Hindlimb muscle (tissue), 1 donor: ENCODE results near the gene ZBTB7C. TPM values are rescaled to one million over a fixed set of nuclear protein-coding genes. Genes with fewer than 3 reads are reported as not detected.
"Not testable (repeated sequence)": the region's sequence is repeated elsewhere in the genome, so short reads cannot be mapped to it uniquely, and the experiment has no call there.

Experiments
- DNase-seq: peaks from one replicate; pipeline ENCODE4 v3.0.0-alpha.2; 2013
- polyA plus RNA-seq: library from polyadenylated mRNA; unstranded; fragments of 120-200 nt; gene quantifications from one replicate; pipeline ENCODE4 v1.2.1, GENCODE V29; 2013; ENCODE audit not compliant: insufficient read length

Gene ZBTB7C
- polyA plus RNA-seq, 1 donor, result 5.8 TPM

- peak; percentile 32 for DNase-seq
These were observed 113.4 kb downstream of the ZBTB7C start for GRCh38 chr18:48295586-48296311.

- no peak for DNase-seq
These were observed 114.1 kb downstream of the ZBTB7C start for GRCh38 chr18:48294899-48295585.

GRCh38 chr18:48293954-48294898, 115.0 kb downstream of the ZBTB7C start:
- peak; percentile 44 for DNase-seq

GRCh38 chr18:48292782-48293424, 116.3 kb downstream of the ZBTB7C start:
- DNase-seq, result no peak

GRCh38 chr18:48292229-48292628, 117.0 kb downstream of the ZBTB7C start:
- DNase-seq, result no peak

- DNase-seq, result no peak
These were observed 118.8 kb downstream of the ZBTB7C start for GRCh38 chr18:48290162-48290926.

- DNase-seq, result no peak
These were observed 124.4 kb downstream of the ZBTB7C start for GRCh38 chr18:48284743-48285142.

- not testable (repeated sequence) for DNase-seq
These were observed 125.2 kb downstream of the ZBTB7C start for GRCh38 chr18:48284011-48284410.

- DNase-seq, result not testable (repeated sequence)
These were observed 127.7 kb downstream of the ZBTB7C start for GRCh38 chr18:48281460-48281859.

GRCh38 chr18:48279312-48279711, 129.9 kb downstream of the ZBTB7C start:
- no peak for DNase-seq

- no peak for DNase-seq
These were observed 131.1 kb downstream of the ZBTB7C start for GRCh38 chr18:48278081-48278480.

GRCh38 chr18:48274301-48274700, 134.9 kb downstream of the ZBTB7C start:
- no peak for DNase-seq

- DNase-seq, result no peak
These were observed 138.3 kb downstream of the ZBTB7C start for GRCh38 chr18:48270929-48271328.

- no peak for DNase-seq
These were observed 143.9 kb downstream of the ZBTB7C start for GRCh38 chr18:48265328-48265727.

GRCh38 chr18:48263914-48264902, 145.0 kb downstream of the ZBTB7C start:
- no peak for DNase-seq

GRCh38 chr18:48263192-48263853, 145.9 kb downstream of the ZBTB7C start:
- no peak for DNase-seq

GRCh38 chr18:48260237-48260636, 148.9 kb downstream of the ZBTB7C start:
- DNase-seq, result no peak

- DNase-seq, result no peak
These were observed 152.3 kb downstream of the ZBTB7C start for GRCh38 chr18:48256848-48257247.

- DNase-seq, result no peak
These were observed 155.0 kb downstream of the ZBTB7C start for GRCh38 chr18:48254077-48254602.

- no peak for DNase-seq
These were observed 156.7 kb downstream of the ZBTB7C start for GRCh38 chr18:48252525-48252924.
